PC-3 (cell line): Measurements from ENCODE around the gene CHST8.

Source experiments
- CTCF ChIP-seq: fragments of 300-600 bp; sonication (generic); conservative IDR thresholded peaks from 2 replicates; pipeline ENCODE4 v1.5.1; 2017; ENCODE audit warnings: antibody characterized with exemption, low read depth, mild to moderate bottlenecking, low read length
- EZH2 ChIP-seq: fragments of 300-600 bp; sonication (generic); IDR thresholded peaks from one replicate; pipeline ENCODE4 v1.6.1; 2017; ENCODE audit warnings: antibody characterized with exemption, mild to moderate bottlenecking, low read length; ENCODE audit not compliant: unreplicated experiment

DNA sequence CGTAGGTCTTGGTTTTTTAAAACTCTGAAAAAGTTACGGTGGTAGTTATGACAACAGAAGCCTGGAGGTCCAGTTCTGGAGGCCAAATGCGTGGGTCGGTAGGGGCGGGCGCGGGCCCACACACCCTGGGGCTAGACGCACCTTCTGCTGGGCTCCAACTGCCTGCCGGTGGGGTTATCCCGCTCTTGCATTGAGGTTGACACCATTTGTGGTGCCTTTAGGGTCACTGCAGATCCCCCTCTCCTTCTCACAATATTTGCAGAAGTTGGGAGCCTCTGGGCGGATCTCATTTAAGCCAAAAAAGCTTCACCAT lies 81.6 kb downstream of the CHST8 start:
- TF ChIP-seq CTCF (no peak), EZH2 (no peak)
